ENCODE measurements around the gene GPR162.

DNA sequence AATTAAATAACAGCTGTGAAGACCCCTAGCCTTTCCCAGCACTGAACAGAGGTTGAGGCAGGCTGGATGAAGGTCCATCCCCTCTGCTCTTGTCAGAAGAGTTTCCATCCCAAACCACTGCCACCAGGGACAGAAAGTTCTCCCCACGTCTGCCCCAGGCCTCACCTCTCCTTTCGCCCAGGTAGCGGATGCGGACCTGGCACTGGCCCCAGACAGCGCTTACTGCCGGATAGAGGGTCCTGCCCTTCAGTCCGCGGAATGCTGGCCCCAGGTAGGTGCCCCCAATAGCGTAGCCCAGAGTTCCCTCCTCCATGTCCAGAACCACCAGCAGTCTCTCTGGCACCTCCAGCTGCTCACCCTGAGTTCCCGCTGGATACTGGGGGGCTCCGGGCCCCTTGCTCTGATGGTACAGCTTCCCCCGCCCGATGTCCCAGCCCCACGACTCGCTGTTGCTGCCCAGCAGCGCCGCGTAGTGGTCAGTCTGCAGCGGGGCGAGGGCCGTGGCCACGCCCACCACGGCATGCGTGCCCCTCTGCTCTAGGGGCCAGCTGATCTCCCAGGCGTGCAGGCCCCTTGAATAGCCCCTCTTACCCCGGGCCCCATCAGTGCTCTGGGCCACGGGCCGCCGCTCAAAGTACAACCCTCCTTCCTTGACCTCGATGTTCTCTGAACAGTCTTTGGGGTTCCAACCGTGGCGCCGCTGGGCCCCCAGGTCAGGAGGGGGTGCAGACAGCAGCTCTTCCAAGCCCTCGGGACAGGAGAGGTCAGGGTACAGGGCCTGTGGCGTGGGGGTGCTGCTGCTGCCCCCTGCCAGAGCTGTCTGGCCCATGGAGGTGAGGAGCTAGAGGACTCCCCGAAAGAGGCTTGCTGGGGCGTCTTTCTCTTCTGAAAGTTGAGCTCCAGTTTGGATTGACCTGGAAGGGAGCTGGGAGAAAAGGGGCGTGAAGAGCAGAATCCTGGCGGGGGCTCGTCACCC lies 50.7 kb downstream of the GPR162 start:
- TF ChIP-seq, protein P1, sequence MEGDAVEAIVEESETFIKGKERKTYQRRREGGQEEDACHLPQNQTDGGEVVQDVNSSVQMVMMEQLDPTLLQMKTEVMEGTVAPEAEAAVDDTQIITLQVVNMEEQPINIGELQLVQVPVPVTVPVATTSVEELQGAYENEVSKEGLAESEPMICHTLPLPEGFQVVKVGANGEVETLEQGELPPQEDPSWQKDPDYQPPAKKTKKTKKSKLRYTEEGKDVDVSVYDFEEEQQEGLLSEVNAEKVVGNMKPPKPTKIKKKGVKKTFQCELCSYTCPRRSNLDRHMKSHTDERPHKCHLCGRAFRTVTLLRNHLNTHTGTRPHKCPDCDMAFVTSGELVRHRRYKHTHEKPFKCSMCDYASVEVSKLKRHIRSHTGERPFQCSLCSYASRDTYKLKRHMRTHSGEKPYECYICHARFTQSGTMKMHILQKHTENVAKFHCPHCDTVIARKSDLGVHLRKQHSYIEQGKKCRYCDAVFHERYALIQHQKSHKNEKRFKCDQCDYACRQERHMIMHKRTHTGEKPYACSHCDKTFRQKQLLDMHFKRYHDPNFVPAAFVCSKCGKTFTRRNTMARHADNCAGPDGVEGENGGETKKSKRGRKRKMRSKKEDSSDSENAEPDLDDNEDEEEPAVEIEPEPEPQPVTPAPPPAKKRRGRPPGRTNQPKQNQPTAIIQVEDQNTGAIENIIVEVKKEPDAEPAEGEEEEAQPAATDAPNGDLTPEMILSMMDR (conservative IDR thresholded peaks at IDR 0.05; ENCODE audit: low read depth, low read length), result peak; percentile 89
- peak; percentile 10; the same call in 1 of the 2 replicates for TF ChIP-seq BHLHE40 (IDR thresholded peaks at IDR 0.05; ENCODE audit: low read depth, low read length)
- no peak for TF ChIP-seq POLR2A (IDR thresholded peaks at IDR 0.05; ENCODE audit: low read depth, low read length)
- TF ChIP-seq MAFK (IDR thresholded peaks at IDR 0.05; ENCODE audit: low read depth, low read length), result no peak
- no peak for TF ChIP-seq CHD1 (IDR thresholded peaks at IDR 0.05; ENCODE audit: low read depth, low read length)
- TF ChIP-seq, protein P2, sequence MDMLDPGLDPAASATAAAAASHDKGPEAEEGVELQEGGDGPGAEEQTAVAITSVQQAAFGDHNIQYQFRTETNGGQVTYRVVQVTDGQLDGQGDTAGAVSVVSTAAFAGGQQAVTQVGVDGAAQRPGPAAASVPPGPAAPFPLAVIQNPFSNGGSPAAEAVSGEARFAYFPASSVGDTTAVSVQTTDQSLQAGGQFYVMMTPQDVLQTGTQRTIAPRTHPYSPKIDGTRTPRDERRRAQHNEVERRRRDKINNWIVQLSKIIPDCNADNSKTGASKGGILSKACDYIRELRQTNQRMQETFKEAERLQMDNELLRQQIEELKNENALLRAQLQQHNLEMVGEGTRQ (IDR thresholded peaks at IDR 0.05; ENCODE audit: low read depth, low read length), result no peak; the same call in 1 of the 2 replicates
- TF ChIP-seq SMC3 (IDR thresholded peaks at IDR 0.05; ENCODE audit: low read depth, low read length), result peak; percentile 39

All from IMR-90 (cell line).